Tibial artery (tissue), 4 donors: ENCODE results near the gene PRRT2.
A peak's percentile ranks its signal among the peaks of the same experiment; 100 is the strongest.

ENCODE experiments used
- DNase-seq, 2 donors: peaks; one replicate each; pipeline ENCODE4 v3.0.0-alpha.2; 2019
- H3K27ac ChIP-seq, 2 donors: fragments of 200-600 bp; sonication (generic) in 1 of 2; 1 replicate in 1 of 2; 2 replicates in 1 of 2; pipeline ENCODE4 v1.5.1; 2018 to 2019; ENCODE audit warnings: mild to moderate bottlenecking in 1 of 2
- H3K27me3 ChIP-seq, 2 donors: fragments of 200-600 bp; sonication (generic) in 1 of 2; one replicate each; pipeline versions ENCODE4 v1.5.1 to v1.6.0; 2016 to 2019
- H3K36me3 ChIP-seq, 3 donors: fragments of 200-600 bp; sonication (generic) in 2 of 3; one replicate each; pipeline ENCODE4 v1.5.1; 2016 to 2019; ENCODE audit warnings: mild to moderate bottlenecking in 2 of 3
- H3K4me1 ChIP-seq, 4 donors: fragments of 200-600 bp; sonication (generic) in 2 of 4; 1 replicate in 3 of 4; 2 replicates in 1 of 4; pipeline ENCODE4 v1.5.1; 2016 to 2019
- H3K4me3 ChIP-seq, 2 donors: fragments of 200-600 bp; sonication (generic) in 1 of 2; 1 replicate in 1 of 2; 2 replicates in 1 of 2; pipeline ENCODE4 v1.5.1; 2018 to 2019; ENCODE audit warnings: mild to moderate bottlenecking in 2 of 2
- H3K9me3 ChIP-seq, 3 donors: fragments of 200-600 bp; sonication (generic) in 1 of 3; one replicate each; pipeline ENCODE4 v1.5.1; 2016 to 2019
- intact Hi-C: fragments of 100-400 bp; cut with DNase I; formaldehyde crosslinking; loops from one replicate; pipeline ENCODE4 v1.15.0; 2023; ENCODE audit warnings: low total_unique reads
- TF ChIP-seq, protein P1 (sequence below), 2 experiments: fragments of 200-600 bp in 1 of 2; fragments of 450-650 bp in 1 of 2; IDR thresholded peaks; one replicate each; pipeline ENCODE4 v1.5.1; 2017 to 2019; ENCODE audit warnings: antibody characterized with exemption in 2 of 2, mild to moderate bottlenecking in 1 of 2, moderate library complexity in 1 of 2

PRRT2 gene

GRCh38 chr16:29844575-29845331 lies 32.8 kb downstream of the PRRT2 start:
- TF ChIP-seq, protein P1, sequence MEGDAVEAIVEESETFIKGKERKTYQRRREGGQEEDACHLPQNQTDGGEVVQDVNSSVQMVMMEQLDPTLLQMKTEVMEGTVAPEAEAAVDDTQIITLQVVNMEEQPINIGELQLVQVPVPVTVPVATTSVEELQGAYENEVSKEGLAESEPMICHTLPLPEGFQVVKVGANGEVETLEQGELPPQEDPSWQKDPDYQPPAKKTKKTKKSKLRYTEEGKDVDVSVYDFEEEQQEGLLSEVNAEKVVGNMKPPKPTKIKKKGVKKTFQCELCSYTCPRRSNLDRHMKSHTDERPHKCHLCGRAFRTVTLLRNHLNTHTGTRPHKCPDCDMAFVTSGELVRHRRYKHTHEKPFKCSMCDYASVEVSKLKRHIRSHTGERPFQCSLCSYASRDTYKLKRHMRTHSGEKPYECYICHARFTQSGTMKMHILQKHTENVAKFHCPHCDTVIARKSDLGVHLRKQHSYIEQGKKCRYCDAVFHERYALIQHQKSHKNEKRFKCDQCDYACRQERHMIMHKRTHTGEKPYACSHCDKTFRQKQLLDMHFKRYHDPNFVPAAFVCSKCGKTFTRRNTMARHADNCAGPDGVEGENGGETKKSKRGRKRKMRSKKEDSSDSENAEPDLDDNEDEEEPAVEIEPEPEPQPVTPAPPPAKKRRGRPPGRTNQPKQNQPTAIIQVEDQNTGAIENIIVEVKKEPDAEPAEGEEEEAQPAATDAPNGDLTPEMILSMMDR (IDR thresholded peaks at IDR 0.05): no peak
- Histone ChIP-seq H3K27ac (no peak overlapping the region), H3K9me3 (no peaks in the 10 kb centered on the region), H3K4me1 (peaks cover 0 to 4% (median 0%) of the 10 kb centered on the region in 4 donors), H3K4me3 (no peak overlapping the region), H3K36me3 (peaks cover 60 to 83% (median 75%) of the 10 kb centered on the region in 3 donors), H3K27me3 (no peaks in the 10 kb centered on the region)
- intact Hi-C loops: loop anchor here (5.0 kb wide), 1 partner anchor 147 kb away; no protein-coding TSS in a partner anchor
- DNase-seq: no peak

DNA sequence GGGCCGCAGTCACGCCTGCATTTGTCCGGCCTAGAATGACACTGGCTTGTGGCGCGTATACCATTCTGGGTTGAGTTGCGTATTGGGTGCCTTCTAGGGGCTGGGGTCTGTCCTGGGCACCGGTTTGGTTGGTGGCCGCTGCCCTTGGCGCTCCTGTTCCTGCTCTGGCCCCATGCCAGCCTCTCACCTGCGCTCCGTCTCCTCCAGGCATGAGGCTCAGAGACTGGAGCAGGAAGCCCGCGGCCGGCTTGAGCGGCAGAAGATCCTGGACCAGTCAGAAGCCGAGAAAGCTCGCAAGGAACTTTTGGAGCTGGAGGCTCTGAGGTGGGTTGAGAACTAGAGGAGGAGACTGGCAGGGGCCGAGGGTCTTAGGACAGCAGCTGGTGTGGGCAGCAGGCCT lies 33.7 kb downstream of the PRRT2 start:
- peaks cover 0 to 5% (median 0%) of the 10 kb centered on the region in 4 donors for H3K4me1 ChIP-seq
- DNase-seq: no peak
- H3K9me3 ChIP-seq: no peaks in the 10 kb centered on the region
- no peak overlapping the region for H3K4me3 ChIP-seq
- TF ChIP-seq, protein P1 (IDR thresholded peaks at IDR 0.05): no peak
- no peaks in the 10 kb centered on the region for H3K27me3 ChIP-seq
- H3K27ac ChIP-seq: no peak overlapping the region
- peaks cover 51 to 74% (median 66%) of the 10 kb centered on the region in 3 donors for H3K36me3 ChIP-seq
- intact Hi-C loops: loop anchor here (5.0 kb wide), 1 partner anchor 148 kb away; no protein-coding TSS in a partner anchor

- no peaks in the 10 kb centered on the region for H3K9me3 ChIP-seq
- H3K27ac ChIP-seq: no peak overlapping the region
- peak; percentile 68 to 86 for DNase-seq
- intact Hi-C loops: loop anchor here (5.0 kb wide), 1 partner anchor 151 kb away; no protein-coding TSS in a partner anchor
- TF ChIP-seq, protein P1 (IDR thresholded peaks at IDR 0.05): peak; percentile 78 to 91
- no peak overlapping the region for H3K4me3 ChIP-seq
- no peaks in the 10 kb centered on the region for H3K27me3 ChIP-seq
- peaks cover 0 to 5% (median 0%) of the 10 kb centered on the region in 4 donors for H3K4me1 ChIP-seq
- H3K36me3 ChIP-seq: peaks cover 32 to 44% (median 41%) of the 10 kb centered on the region in 3 donors
Observed at GRCh38 chr16:29848420-29849297, 36.7 kb downstream of the PRRT2 start.

DNA sequence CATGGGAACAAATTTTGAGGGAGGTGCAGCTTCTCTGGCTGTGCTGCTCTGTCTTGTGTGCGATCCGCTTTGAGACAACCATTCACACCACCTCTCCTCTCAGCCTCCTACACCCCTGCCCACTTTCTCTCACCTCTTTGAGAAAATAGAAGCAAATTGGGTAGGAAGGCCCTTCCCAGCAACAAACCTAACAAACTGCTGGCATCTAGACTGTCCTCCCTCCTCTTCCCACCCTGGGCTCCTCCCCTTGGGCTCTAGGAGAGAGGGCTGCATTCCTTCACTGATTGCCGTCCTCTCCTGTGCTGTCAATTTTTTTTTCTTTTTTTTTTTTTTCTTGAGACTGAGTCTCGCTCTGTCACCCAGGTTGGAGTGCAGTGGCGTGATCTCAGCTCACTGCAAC lies 37.5 kb downstream of the PRRT2 start:
- Histone ChIP-seq H3K27ac (peak overlapping the region in 1 of 2 donors; percentile 23), H3K36me3 (peaks cover 28 to 36% (median 34%) of the 10 kb centered on the region in 3 donors), H3K9me3 (no peaks in the 10 kb centered on the region), H3K27me3 (no peaks in the 10 kb centered on the region), H3K4me1 (peaks cover 0 to 5% (median 0%) of the 10 kb centered on the region in 4 donors), H3K4me3 (no peak overlapping the region)
- intact Hi-C loops: loop anchor here (5.0 kb wide), 1 partner anchor 152 kb away; no protein-coding TSS in a partner anchor
- TF ChIP-seq, protein P1 (IDR thresholded peaks at IDR 0.05): no peak
- DNase-seq: no peak

DNA sequence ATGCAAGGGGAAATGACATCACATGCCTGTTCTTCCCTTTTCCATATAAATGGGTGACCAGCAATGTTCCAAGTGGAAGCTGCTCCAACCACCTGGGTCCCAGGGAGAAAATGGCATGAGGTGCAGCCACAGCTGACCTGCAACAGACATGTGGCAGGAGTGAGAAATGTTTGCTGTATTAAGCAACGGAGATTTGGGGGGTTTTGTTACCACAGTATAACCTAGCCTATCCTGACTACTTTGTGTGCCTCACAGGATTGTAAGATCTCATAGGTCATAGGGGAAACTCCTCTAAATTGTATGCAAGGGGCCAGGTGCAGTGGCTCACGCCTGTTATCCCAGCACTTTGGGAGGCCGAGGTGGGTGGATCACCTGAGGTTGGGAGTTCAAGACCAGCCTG lies 39.0 kb downstream of the PRRT2 start:
- Histone ChIP-seq H3K9me3 (no peaks in the 10 kb centered on the region), H3K27me3 (no peaks in the 10 kb centered on the region), H3K4me1 (peaks cover 0 to 5% (median 0%) of the 10 kb centered on the region in 4 donors), H3K36me3 (peaks cover 18 to 21% (median 19%) of the 10 kb centered on the region in 3 donors), H3K27ac (no peak overlapping the region), H3K4me3 (no peak overlapping the region)
- TF ChIP-seq, protein P1 (IDR thresholded peaks at IDR 0.05): no peak
- DNase-seq: no peak
- intact Hi-C loops: no loop called here
